ENCODE results near the gene SLC25A38.
"Not testable (repeated sequence)": the region's sequence is repeated elsewhere in the genome, so short reads cannot be mapped to it uniquely, and the experiment has no call there.

Gene SLC25A38

DNA sequence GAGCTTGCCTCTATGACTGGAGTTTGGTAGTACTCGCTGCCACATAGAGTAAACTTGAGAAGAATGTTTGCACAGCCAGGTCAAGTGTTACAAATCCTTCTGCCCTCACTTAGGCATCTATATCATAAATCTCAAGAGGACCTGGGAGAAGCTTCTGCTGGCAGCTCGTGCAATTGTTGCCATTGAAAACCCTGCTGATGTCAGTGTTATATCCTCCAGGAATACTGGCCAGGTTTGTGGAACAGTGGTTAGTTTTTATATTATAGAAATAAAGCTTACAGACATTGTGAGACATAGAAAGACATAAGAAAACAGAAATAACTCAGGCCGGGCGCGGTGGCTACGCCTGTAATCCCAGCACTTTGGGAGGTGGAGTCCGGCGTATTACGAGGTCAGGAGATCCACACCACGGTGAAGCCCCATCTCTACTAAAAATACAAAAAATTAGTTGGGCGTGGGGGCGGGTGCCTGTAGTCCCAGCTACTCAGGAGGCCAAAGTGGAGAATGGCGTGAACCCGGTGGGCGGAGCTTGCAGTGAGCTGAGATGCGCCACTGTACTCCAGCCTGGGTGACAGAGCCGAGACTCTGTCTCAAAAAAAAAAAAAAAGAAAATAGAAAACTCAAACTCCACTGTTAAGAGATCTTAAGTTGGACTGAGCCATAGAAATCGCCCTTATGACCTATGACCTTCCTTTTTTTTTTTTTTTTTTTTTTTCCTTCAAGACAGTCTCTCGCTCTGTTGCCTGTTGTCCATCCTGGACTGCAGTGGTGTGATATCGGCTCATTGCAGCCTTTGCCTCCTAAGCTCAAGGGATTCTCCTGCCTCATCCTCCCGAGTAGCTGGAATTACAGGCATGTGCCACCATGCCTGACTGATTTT is 25.6 kb downstream of the SLC25A38 start:
- DNase-seq = no peak

DNA sequence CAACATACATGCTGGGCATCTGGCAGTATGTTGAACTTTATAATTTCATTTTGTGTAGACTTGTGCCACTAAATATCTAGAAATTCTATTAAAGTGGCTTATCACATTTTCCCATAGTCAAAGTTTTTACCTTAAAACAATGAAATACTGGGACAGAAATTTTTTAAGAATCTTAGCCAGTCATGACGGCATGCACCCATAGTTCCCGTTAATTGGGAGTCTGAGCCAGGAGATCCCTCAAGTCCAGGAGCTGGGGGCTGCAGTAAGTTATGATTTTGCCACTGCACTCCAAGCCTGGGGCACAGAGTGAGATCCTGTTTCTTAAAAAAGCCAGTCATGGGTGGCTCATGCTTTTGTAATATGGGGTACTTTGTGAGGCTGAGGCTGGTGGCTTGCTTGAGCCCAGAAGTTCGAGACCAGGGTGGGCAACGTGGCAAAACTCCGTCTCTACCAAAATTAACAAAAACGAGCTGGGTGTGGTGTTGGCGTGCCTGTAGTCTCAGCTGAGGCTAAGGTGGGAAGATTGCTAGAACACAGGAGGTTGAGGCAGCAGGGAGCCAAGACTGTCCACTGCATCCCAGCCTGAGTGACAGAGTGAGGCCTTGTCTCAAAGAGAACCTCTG is 26.5 kb downstream of the SLC25A38 start:
- no peak for DNase-seq

DNA sequence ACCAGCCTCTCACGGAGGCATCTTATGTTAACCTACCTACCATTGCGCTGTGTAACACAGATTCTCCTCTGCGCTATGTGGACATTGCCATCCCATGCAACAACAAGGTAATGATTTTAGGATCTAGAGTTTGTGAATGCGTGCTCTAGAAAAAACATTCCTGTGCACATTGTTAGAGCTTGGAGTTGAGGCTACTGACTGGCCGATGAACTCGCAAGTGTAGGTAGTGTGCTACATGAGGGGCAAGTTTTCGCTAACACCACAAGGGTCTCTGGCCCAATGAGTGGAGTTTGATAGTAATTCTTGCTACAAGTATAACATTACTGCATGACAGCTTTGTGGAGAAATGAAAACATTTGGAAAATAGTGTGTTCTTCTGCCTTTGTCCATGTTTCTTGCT is 27.7 kb downstream of the SLC25A38 start:
- DNase-seq = no peak

DNA sequence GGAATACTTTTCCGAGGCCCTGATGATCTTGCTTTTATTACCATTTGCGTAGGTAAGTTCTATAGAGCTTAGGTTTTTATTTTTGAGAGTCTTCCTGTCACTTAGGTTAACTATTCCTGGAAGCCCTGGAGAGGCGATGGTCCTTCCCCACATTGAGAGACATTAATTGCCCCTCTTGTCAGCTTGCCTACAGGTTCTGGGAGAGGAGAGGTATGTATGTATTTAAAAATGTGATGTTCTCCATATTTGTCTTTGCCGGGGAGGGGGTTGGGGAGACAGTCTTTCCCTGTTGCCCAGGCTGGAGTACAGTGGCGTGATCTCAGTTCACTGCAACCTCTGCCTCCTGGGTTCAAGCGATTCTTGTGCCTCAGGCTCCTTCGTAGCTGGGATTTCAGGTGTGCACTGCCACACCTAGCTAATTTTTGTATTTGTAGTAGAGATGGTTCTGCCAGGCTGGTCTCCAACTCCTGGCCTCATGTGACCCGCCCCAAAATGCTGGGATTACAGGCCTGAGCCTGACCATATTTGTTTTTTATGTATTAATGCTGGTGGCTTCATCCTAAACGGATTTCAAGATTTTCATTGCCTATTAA is 29.6 kb downstream of the SLC25A38 start:
- no peak for DNase-seq

DNA sequence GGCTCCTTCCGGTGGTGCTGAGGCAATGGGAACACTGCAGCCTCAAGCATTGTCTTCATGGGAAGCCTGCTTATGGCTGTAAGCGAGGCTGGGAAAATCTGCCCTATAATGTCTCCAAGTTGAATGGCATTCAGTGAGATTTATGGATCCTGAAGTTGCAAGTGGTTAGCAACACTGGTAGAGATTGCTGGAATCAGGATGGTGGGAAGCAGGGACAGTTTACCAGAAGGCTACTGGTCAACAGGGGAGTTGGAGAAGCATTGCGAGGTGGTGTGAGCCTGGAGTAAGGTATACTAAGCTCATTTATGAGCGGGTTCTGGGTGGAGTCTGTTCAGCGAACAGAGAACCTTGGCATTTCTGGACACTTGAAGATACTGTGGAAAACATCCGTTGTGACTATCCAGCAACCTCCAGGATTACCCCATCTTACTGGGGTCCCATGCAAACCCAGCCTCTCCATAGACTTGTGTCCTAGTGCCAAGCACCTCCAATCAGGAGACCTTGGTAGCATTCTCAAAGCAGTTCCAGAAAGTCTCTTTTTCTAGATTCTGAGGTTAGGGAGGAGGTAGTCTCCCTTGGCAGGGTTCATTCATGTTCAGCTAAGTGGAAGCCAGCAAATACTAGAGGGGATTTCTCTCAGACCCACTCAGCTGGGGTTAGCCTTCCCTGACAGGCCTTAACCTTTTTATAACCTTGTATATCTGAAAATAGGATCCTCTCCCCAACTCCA is 30.7 kb downstream of the SLC25A38 start:
- DNase-seq = no peak

DNA sequence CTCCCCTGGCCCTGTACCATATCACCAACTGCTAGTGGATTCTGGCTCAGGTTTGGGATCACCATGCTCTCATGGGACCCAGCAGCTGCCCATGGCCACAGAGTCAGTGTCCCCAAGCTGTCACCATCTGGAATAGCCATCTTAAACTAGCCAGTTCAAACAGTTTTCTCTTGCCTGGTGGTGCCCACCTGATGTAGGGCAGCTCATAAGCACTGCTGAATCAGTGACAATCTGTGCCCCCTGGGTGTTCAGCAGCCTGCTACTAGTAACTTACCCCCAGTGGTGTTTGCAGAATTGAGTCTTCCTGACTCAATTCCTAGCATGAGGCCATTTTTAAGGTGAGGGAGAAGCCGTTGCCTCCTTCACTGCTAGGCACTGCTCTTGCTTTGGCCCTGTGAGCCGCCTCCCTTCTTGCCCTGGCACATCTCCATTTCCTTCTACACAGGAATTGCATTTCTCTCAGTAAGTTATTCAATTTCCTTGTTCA is 31.3 kb downstream of the SLC25A38 start:
- no peak for DNase-seq

DNA sequence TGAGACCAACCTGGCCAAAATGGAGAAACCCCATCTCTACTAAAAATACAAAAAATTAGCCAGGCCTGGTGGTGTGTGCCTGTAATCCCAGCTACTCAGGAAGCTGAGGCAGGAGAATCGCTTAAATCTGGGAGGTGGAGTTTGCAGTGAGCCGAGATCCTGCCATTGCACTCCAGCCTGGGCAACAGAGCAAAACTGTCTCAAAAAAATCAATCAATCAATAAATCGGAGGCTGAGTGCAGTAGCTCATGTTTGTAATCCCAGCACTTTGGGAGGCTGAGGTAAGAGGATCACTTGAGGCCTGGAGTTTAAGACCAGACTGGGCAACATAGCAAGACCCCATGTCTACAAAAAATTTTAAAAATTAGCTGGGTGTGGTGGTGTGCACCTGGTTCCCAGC is 32.1 kb downstream of the SLC25A38 start:
- not testable (repeated sequence) for DNase-seq

DNA sequence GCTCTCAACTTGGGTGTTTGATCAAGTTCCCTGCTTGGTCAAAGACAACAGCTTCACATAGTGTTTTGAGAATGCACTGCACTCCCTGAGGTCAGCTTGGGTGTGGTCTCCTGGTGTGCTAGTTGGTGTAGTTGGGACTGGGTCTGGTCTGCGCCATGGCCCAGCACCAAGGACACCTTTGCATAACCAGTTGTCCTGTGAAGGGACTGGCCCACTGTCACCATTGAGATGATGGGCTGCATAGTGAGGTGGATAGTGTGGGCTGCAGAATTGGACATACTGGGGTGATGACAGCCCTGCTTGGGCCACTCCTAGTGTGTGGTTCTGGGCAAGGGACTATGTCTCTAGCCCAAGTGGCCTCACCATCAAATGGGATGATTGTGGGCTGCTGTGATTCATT is 32.8 kb downstream of the SLC25A38 start:
- DNase-seq = no peak

DNA sequence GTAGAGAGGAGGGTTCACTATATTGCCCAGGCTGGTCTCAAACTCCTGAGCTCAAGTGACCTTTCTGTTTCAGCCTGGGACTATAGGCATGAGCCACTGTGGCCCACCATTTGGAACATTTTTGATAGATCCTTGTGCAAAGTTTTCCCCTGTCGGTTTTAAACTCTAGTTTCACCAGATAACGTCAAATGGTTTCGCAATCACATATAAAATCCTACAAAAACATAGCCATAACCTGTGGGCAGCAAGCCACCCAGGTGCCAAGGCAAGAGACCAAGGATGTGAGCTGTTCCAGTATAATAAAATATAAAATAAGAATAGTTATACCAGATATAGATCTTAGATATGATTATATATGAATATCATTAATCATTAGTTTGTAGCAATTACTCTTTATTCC is 33.8 kb downstream of the SLC25A38 start:
- not testable (repeated sequence) for DNase-seq

DNA sequence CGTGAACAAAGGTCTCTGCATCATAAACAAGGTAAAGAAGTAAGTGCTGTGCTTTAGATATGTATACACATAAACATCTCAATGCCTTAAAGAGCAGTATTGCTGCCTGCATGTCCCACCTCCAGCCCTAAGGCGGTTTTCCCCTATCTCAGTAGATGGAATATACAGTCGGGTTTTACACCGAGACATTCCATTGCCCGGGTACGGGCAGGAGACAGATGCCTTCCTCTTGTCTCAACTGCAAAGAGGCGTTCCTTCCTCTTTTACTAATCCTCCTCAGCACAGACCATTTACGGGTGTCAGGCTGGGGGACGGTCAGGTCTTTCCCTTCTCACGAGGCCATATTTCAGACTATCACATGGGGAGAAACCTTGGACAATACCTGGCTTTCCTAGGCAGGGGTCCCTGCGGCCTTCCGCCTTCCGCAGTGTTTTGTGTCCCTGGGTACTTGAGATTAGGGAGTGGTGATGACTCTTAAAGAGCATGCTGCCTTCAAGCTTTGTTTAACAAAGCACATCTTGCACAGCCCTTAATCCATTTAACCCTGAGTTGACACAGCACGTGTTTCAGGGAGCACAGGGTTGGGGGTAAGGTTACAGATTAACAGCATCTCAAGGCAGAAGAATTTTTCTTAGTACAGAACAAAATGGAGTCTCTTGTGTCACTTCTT is 35.5 kb downstream of the SLC25A38 start:
- DNase-seq = not testable (repeated sequence)

DNA sequence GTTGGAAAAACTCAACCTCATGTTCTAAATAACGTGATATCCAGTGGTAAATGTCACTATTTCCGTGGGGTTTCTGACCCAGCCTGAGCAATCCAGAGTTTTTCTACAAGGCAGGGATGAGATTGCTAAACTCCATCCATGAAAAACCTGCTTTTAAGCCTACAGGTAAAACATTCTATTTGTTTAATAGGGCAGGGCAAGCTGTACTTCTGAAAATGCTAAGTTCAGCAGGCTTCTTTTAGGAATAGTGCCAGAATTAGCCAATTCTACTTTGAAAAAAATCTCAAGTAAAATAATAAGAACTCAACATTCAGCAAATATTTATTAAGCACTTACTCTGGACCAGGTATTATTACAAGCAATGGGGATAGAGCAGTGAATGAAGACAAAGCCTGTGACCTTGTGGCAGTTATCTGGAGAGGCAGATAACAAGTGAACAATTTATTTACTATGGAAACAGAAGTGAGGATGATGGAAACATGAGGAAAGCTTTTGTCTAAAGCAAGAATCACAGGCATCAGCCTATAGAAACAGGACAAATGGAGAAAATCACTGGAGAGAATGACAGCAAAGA is 36.7 kb downstream of the SLC25A38 start:
- DNase-seq = no peak

DNA sequence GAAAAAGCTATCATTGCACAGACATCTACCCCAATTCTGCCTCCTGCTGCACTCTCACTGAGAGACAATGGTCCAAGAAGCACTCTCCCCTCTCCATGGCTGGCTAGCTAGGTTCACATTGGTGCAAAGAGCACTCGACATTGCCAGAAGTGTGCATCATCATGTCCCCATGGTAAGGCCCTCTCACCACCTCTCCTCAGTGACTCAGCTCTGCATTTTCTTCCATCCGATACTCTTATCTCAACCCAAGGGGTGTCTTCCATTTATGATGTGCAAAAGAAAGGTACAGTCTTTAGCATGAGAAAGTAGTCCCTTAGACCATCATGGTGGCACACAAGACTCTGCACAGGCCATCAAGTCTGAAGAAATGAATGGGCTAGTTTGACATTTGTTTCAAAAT is 37.4 kb downstream of the SLC25A38 start:
- no peak for DNase-seq

DNA sequence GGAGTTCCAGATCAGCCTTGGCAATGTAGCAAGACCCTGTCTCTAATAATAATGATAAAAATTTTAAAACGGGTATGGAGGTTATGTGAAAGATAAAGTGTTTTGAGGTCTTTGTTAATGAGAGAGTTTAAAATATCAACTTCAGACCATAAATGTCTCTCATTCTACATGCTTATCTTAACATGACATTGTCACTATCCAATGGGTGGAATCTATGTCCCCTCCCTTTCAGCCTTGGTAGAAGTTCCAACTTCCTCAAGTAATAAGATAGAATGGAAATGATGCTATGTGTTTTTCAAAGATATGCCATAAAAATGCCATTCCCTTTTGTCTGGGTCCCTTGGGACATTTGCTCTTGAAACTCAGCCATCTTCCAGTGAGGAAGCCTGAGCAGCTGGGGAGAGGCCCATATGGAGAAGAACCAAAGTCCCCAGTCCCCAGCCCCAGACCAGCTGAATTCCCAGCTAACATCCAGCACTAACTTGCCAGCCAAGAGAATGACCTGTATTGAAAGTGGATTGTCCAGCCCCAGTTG is 40.3 kb downstream of the SLC25A38 start:
- DNase-seq = no peak

DNA sequence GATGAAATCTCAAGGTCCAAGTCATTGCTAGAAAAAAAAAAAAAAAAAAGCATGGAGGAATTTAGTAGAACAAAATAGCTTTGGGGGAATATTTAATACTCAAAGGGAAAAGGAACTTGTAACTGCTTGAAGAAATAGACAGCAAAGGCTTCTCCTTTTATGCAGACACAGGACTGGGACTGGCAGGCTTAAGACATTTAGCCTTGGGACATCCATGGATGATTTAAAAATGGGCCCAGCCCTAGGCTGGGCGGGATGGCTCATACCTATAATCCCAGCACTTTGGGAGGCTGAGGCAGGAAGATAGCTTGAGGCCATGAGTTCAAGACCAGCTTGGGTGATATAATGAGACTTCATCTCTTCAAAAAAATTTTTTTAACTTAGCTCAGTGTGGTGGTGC is 43.1 kb downstream of the SLC25A38 start:
- DNase-seq = no peak

DNA sequence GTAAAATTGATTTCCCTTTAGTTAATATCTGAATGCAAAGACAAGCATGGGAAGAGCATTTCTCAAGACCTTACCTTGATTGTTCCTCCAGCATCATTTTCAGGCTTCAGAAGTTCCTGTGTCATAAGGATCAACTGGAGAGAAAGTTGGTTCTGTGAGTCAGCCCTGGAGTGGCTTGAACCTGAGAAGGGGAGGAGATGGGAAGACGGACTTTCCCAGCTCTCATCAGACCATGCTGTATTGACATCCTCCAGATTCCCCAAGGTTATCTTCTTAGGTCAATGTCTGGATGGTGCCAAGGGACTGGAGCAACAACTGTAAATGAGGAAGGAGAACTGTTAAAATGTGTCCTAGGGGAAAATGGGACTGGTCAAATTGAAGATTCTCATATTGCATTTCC is 44.3 kb downstream of the SLC25A38 start:
- DNase-seq = no peak

DNA sequence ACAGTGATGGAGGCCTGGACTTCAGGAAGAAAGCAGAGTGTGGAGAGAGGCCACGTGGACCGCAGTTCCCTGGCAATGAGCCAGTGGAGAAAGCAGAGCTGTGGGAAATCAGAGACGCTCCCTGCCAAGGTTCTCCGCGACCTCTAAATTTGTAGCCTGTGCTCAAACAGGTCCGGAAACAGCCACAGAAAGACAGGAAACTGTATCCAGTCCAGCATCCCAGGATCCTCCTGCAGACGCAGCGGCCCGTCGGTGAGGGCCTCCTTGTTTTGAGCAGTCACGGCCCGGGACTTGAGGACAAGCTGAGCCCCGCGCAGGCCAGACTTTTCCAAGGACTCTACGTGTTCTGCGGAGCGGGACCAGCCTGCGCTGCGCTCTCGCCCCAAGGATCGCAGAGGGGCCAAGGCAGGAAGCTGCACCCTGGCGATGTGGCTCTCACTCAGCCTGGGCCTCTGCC is 45.6 kb downstream of the SLC25A38 start:
- no peak for DNase-seq

DNA sequence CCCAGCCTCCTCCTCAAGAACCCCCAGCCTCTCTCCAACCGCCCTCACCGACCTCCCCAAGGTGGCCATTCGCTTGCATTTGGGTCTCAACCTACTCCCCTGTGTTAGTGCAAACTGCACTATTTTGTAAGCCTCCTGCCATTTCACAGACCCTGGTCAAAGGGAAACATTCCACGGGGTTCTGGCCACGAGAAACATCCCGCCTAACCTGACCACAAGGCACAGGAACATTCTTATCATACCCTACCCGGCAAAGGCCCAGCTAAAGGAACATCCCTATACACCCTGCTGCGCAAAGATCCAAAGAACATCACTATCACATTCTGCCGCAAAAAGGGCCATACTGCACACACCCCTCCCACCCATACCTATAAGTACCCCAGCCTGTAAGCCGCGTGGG is 46.3 kb downstream of the SLC25A38 start:
- no peak for DNase-seq

DNA sequence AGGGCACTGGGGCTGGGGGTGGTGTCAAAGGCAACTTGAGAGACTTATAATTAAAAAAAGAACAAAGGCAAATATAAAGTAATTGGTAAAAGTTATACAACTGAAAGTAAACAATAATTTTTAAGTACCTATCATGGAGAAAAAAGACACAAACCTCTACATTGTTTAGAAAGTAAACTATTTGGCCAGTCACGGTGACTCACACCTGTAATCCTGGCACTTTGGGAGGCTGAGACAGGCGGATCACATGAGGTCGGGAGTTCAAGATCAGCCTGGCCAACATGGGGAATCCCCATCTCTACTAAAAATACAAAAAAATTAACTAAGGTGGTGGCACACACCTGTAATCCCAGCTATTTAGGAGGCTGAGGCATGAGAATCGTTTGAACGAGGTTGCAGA is 49.2 kb downstream of the SLC25A38 start:
- DNase-seq = no peak

DNA sequence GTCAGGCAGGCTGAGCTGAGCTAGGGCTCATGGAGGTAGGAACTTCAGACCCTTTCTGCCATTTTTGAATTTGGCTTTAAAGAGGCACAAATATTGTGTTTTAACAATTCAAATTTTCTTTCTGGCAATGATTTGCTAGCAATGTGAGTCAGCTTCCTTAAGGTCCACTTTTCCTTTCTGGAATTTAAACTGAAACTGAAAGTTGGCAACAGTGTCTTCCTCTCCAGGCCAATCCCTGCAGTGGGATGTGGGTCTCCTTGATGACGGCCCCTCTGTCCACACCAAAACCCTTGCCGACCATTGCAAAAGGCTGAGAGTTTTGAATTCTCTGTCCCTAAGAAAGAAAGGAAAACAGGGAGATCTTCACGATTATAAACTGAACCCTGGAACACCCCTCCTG is 50.5 kb downstream of the SLC25A38 start:
- no peak for DNase-seq

DNA sequence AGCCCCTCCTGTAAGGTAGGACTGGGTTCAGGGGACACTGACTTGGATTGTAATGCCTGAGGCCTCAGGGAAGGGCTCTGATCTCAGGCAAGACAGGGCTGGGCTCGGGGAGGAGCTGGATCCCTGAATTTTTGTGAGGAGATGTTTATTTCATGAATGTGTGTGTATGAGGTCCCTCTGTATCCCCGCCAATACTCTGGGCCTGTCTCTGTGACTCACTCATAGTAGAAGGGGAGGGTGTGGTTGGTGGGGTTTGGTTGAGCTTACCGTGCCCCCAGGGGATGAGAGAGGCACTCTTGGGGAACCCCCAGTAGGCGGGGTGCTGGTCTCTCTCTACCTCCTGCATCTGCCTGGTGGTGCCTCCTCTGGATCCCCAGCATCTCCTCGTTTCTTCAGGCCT is 51.4 kb downstream of the SLC25A38 start:
- no peak for DNase-seq

DNA sequence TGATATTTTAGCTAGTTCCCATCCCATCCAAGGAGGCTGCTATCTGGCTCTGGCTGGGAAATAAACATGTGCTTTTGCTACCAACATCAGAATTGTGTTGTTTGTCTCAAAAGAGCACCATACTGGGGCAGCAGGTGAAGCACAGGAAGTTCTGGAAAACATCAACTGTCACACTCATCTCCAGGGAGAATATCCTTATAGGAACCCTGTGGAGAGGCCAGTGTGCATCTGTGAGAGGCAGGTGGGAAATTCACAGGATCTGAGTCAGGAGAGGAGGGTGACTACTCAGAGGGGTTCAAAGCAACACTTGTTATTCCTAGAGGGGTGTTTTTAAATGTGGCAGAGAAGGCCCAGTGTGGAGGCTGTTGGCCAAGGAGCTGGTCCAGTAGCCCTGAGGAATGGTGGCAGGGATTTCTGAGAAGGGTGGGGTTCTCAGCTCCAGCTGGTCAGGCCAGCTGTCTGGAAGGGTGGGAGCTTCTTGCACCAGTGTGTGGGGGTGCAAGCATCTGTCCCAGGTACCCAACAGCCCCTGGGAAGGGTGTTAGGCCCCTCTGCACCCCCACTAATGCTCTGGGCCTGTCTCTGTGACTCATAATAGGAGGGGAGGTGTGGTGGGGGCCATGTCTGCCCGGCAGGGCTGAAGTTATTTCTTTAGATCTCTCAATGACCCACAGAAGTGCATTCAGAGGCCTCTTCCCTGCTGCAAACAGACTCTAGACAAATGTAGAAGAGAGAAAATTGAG is 52.0 kb downstream of the SLC25A38 start:
- DNase-seq = no peak
